Measurements from ENCODE around the gene AKAP13. TPM values are rescaled to one million over a fixed set of nuclear protein-coding genes. Genes with fewer than 3 reads are reported as not detected.

The AKAP13 gene
- total RNA-seq, 2 donors from 2014 or later: 87.3 to 106 TPM

DNA sequence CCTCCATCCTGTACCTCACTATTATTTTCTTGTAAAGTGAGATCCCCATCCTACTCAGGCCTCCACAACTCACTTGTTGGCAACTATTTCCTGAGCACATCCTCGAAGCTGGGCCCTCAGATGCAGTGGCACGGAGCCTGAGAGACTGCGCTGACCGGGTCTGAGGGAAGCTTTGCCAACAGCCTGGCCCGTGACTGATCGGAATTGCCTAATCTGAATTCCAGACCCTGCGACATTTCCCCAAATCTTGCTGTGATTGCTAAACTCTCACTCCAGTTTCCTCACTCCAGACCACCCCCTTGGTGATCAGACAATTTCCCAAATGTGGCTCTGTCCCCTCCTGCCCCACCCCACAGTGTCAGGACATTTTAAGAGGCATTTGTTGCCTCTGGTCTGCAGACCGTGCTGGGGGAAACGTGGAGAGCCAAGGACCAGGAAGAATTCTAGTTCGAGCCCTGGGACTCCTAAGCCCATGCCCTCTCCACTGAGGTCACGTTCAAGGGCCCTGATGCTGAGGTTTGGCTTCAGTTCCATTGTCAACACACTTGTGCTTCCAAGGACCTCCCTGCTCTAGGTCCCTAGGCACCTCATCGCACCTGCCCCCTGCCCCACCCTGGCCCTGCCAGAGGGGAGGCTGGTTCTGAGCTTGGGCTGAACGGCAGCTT is 391.5 kb downstream of the AKAP13 start:
- DNase-seq: peak; percentile 34
- intact Hi-C loops (cut with DNase I): no loop called here
- H3K4me3 ChIP-seq: no peak overlapping the region
- H3K36me3 ChIP-seq: no peaks in the 10 kb centered on the region
- H3K4me1 ChIP-seq: no peaks in the 10 kb centered on the region
- no peaks in the 10 kb centered on the region for H3K27me3 ChIP-seq
- no peak overlapping the region for H3K9ac ChIP-seq (ENCODE audit: low read depth in 2 of 2, low read length in 2 of 2)
- TF ChIP-seq, protein P1, sequence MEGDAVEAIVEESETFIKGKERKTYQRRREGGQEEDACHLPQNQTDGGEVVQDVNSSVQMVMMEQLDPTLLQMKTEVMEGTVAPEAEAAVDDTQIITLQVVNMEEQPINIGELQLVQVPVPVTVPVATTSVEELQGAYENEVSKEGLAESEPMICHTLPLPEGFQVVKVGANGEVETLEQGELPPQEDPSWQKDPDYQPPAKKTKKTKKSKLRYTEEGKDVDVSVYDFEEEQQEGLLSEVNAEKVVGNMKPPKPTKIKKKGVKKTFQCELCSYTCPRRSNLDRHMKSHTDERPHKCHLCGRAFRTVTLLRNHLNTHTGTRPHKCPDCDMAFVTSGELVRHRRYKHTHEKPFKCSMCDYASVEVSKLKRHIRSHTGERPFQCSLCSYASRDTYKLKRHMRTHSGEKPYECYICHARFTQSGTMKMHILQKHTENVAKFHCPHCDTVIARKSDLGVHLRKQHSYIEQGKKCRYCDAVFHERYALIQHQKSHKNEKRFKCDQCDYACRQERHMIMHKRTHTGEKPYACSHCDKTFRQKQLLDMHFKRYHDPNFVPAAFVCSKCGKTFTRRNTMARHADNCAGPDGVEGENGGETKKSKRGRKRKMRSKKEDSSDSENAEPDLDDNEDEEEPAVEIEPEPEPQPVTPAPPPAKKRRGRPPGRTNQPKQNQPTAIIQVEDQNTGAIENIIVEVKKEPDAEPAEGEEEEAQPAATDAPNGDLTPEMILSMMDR (IDR thresholded peaks at IDR 0.05): no peak
- no peak overlapping the region for H3K27ac ChIP-seq
- H3K9me3 ChIP-seq: no peaks in the 10 kb centered on the region

DNA sequence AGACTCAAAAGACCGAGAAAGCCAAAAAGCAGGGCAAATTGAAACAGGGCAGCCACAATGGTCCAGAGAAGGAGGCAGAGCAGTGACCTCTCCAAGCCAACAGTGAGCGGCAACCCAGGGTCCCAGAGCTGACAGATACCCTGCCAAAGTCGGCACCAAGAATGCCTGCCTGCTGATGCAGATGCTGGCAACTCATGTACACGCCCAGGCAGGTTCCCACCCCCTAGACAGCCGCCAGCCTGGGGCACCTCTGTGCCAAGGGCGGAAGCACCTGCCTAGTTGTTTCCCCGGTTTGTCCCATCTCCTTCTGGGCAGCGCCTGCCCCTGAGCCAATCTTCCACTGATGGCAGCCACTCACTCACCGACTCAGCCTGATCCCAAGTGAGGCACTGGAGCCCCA is 392.3 kb downstream of the AKAP13 start:
- DNase-seq: peak; percentile 52
- H3K36me3 ChIP-seq: no peaks in the 10 kb centered on the region

DNA sequence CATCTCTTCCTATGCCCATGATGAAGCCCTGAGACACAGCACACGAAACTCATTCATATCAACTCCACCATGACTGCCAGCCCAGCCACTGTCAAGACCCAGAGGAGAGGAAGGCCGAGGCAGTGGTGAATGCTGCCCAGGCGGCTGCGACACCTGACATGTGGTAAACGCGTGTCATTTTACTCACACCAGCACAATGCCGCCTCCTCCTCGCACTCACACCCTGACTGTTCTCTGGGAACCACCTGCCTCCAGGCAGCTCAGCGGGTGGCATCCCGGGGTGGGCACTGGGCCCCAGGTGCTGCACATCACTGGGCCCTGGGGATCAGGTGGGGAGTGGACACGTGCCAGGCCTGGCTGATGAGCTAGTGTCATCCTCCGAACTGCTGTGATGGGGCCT is 392.8 kb downstream of the AKAP13 start:
- no peak overlapping the region for H3K9ac ChIP-seq (ENCODE audit: low read depth in 2 of 2, low read length in 2 of 2)
- no peak overlapping the region for H3K4me3 ChIP-seq
- TF ChIP-seq, protein P1 (IDR thresholded peaks at IDR 0.05): no peak
- DNase-seq: no peak
- no peaks in the 10 kb centered on the region for H3K36me3 ChIP-seq
- H3K27ac ChIP-seq: no peak overlapping the region
- intact Hi-C loops (cut with DNase I): no loop called here
- H3K4me1 ChIP-seq: no peaks in the 10 kb centered on the region
- H3K27me3 ChIP-seq: no peaks in the 10 kb centered on the region
- no peaks in the 10 kb centered on the region for H3K9me3 ChIP-seq

More for the DNA sequence above, 392.3 kb downstream of the AKAP13 start:
- Histone ChIP-seq H3K4me3 (no peak overlapping the region), H3K27me3 (no peaks in the 10 kb centered on the region), H3K9me3 (no peaks in the 10 kb centered on the region), H3K9ac (ENCODE audit: low read depth in 2 of 2, low read length in 2 of 2) (no peak overlapping the region), H3K27ac (no peak overlapping the region), H3K4me1 (no peaks in the 10 kb centered on the region)
- intact Hi-C loops (cut with DNase I): no loop called here
- TF ChIP-seq, protein P1 (IDR thresholded peaks at IDR 0.05): no peak

DNA sequence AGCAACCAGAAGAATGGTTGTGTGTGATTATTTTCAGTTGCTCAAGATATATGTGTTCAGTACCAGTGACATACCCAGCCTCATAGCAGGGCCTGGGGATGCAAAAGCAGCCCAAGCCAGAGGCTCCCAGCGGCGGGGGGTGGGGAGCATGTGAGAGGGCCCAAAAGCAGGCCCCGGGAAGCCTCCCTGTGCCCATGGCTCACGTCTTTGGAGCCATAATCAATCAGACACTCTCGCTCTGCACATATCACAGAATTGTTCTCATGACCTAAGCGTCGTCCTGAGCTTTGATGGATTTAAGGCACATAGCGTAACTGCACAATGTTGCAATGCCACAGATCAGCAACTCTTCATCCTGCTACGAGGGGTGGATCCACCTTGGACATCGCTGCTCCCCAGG is 393.6 kb downstream of the AKAP13 start:
- no peaks in the 10 kb centered on the region for H3K27me3 ChIP-seq
- intact Hi-C loops (cut with DNase I): no loop called here
- no peak for DNase-seq
- no peaks in the 10 kb centered on the region for H3K36me3 ChIP-seq
- H3K4me3 ChIP-seq: no peak overlapping the region
- H3K27ac ChIP-seq: no peak overlapping the region
- no peak overlapping the region for H3K9ac ChIP-seq (ENCODE audit: low read depth in 2 of 2, low read length in 2 of 2)
- TF ChIP-seq, protein P1 (IDR thresholded peaks at IDR 0.05): no peak
- H3K9me3 ChIP-seq: no peaks in the 10 kb centered on the region
- H3K4me1 ChIP-seq: no peaks in the 10 kb centered on the region

DNA sequence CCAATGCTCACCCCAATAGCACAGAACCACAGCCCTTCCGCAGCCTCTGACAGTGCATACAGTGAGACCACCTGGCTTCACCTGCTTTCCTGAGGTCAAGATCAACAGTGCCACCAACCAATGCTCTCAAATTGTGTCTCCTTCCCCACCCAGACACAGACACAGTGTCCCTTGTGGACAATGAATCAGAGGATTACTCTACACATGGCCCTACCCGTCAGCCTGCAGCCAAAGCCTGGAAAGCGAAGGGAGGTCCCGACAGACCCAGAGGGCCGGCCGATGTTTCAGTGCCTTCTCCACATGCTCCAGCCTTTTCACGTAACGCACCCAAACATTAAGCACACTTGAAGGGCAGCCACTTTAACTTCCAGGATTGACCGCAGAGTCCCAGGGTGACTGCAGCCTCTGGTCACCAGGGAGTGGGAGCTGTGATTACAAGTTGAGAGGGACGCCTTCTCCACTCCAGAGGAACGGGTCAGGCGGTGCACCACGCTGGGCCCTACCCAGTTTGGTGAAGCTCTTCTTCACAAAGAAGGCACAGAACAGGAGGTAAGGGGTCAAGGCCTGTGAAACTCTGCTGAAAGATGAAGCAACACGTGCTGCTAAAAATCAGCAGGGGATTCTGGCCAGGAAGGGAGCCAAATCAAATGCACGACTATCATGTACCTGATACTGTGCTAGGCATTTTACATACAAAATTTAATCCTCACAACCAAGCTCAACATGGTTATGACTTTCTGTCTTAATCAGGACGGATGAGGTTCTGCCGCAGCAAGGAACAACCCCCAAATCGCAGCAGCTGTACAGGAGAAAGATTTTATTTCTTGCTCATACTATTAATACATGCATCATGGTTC is 397.1 kb downstream of the AKAP13 start:
- H3K9ac ChIP-seq (ENCODE audit: low read depth in 2 of 2, low read length in 2 of 2): no peak overlapping the region
- no peaks in the 10 kb centered on the region for H3K27me3 ChIP-seq
- intact Hi-C loops (cut with DNase I): no loop called here
- no peak overlapping the region for H3K4me3 ChIP-seq
- TF ChIP-seq, protein P1 (IDR thresholded peaks at IDR 0.05): no peak
- no peaks in the 10 kb centered on the region for H3K4me1 ChIP-seq
- H3K9me3 ChIP-seq: no peaks in the 10 kb centered on the region
- no peak for DNase-seq
- no peak overlapping the region for H3K27ac ChIP-seq
- no peaks in the 10 kb centered on the region for H3K36me3 ChIP-seq
